GM19397 (cell line): Measurements from ENCODE around the gene MLN.

Experiments
- ATAC-seq: cut with Tn5 transposase; IDR thresholded peaks from one replicate; pipeline ENCODE4 v1.9.1; 2021; ENCODE audit warnings: mild to moderate bottlenecking, moderate library complexity; ENCODE audit not compliant: unreplicated experiment

Gene MLN

GRCh38 chr6:33772902-33773472 lies 30.8 kb downstream of the MLN start:
- no peak for ATAC-seq

GRCh38 chr6:33772082-33772830 lies 31.5 kb downstream of the MLN start:
- ATAC-seq, result no peak

GRCh38 chr6:33771146-33772081 lies 32.4 kb downstream of the MLN start:
- ATAC-seq, result no peak

GRCh38 chr6:33770833-33771145 lies 33.0 kb downstream of the MLN start:
- ATAC-seq, result no peak

- no peak for ATAC-seq
These were observed 33.5 kb downstream of the MLN start for GRCh38 chr6:33770124-33770832.

- no peak for ATAC-seq
These were observed 34.5 kb downstream of the MLN start for GRCh38 chr6:33769248-33769821.

- no peak for ATAC-seq
These were observed 35.1 kb downstream of the MLN start for GRCh38 chr6:33768644-33769120.

GRCh38 chr6:33766921-33767907 lies 36.6 kb downstream of the MLN start:
- no peak for ATAC-seq

- no peak for ATAC-seq
These were observed 38.4 kb downstream of the MLN start for GRCh38 chr6:33765368-33765767.

GRCh38 chr6:33764036-33764435 lies 39.8 kb downstream of the MLN start:
- no peak for ATAC-seq

- no peak for ATAC-seq
These were observed 40.3 kb downstream of the MLN start for GRCh38 chr6:33763483-33763882.

GRCh38 chr6:33762713-33763112 lies 41.1 kb downstream of the MLN start:
- no peak for ATAC-seq

GRCh38 chr6:33761922-33762629 lies 41.7 kb downstream of the MLN start:
- no peak for ATAC-seq

- no peak for ATAC-seq
These were observed 42.3 kb downstream of the MLN start for GRCh38 chr6:33761581-33761921.

- ATAC-seq, result no peak
These were observed 43.7 kb downstream of the MLN start for GRCh38 chr6:33759887-33760629.

- no peak for ATAC-seq
These were observed 45.0 kb downstream of the MLN start for GRCh38 chr6:33758815-33759216.

- no peak for ATAC-seq
These were observed 45.9 kb downstream of the MLN start for GRCh38 chr6:33757906-33758305.

- ATAC-seq, result no peak
These were observed 46.7 kb downstream of the MLN start for GRCh38 chr6:33757113-33757512.
